H1 (cell line): ENCODE measurements around the gene MYH7. TPM values are rescaled to one million over a fixed set of nuclear protein-coding genes. Genes with fewer than 3 reads are reported as not detected.

Experiments used
- ASH2L ChIP-seq: fragments of 200-600, 300-600 bp; sonication (generic); IDR thresholded peaks from one replicate; pipeline ENCODE4 v1.7.1; 2017; ENCODE audit warnings: low read length
- GABPA ChIP-seq: IDR thresholded peaks from 2 replicates; pipeline ENCODE4 v1.6.1; 2011; ENCODE audit warnings: mild to moderate bottlenecking, low read length, moderate library complexity, borderline replicate concordance; ENCODE audit not compliant: insufficient read depth
- NRF1 ChIP-seq: IDR thresholded peaks from 2 replicates; pipeline ENCODE4 v1.6.1; 2011; ENCODE audit warnings: mild to moderate bottlenecking, low read depth, low read length, improper control_type of control experiment
- SAP30 ChIP-seq: fragments of 300-600 bp; sonication (generic); IDR thresholded peaks from 2 replicates; pipeline ENCODE4 v1.7.1; 2012; ENCODE audit warnings: low read length, moderate library complexity, mild to moderate bottlenecking, inconsistent platforms; ENCODE audit not compliant: insufficient read depth, insufficient replicate concordance
- polyA plus RNA-seq, 7 experiments: library from polyadenylated mRNA; depleted of rRNA in 3 of 7; stranded (reverse) in 5 of 7; unstranded in 2 of 7; fragments of >200 nt in 5 of 7; fragments of 200-250 nt in 2 of 7; gene quantifications; 1 replicate in 5 of 7; 2 replicates in 1 of 7; 4 replicates in 1 of 7; pipeline versions ENCODE4 v1.2.1 to v1.2.3, GENCODE V29; 2011 to 2013; ENCODE audit warnings: missing spikeins in 2 of 7, mixed read lengths in 2 of 7
- total RNA-seq: library from RNA; stranded (reverse); fragmentation: NEBNext Ultra II Directional; extraction: Animal tissue kit (Norgen Biotek cat#: 25700); gene quantifications from 2 replicates; pipeline ENCODE4 v1.2.1, GENCODE V29; 2021

Gene MYH7
- total and polyA plus RNA-seq, 2 of the 8 experiments (the other 6 are each of a cell fraction or from before 2014, with no cell fraction given) = not detected

- TF ChIP-seq GABPA (no peak), ASH2L (no peak), NRF1 (no peak), SAP30 (no peak)
Observed at GRCh38 chr14:23375527-23376251, 59.8 kb downstream of the MYH7 start (continued).
